ENCODE results near the gene JADE2.
"Not testable (repeated sequence)": the region's sequence is repeated elsewhere in the genome, so short reads cannot be mapped to it uniquely, and the experiment has no call there.

Gene JADE2

GRCh38 chr5:134524826-134525682, at the start of gene JADE2:
Gene JADE2 (plus strand): TSS chr5:134525670. CDS start chr5:134535858, 10,188 bp downstream.
- DNase-seq (ENCODE audit: low spot score) = peak; percentile 69

- no peak for DNase-seq (ENCODE audit: low spot score)
These were observed 47.8 kb upstream of the JADE2 start for GRCh38 chr5:134477462-134478245.

GRCh38 chr5:134479839-134480238, 45.6 kb upstream of the JADE2 start:
- DNase-seq (ENCODE audit: low spot score) = no peak

- no peak for DNase-seq (ENCODE audit: low spot score)
These were observed 36.1 kb upstream of the JADE2 start for GRCh38 chr5:134489227-134489944.

- DNase-seq (ENCODE audit: low spot score) = no peak
These were observed 35.1 kb upstream of the JADE2 start for GRCh38 chr5:134490255-134490924.

GRCh38 chr5:134490925-134491271, 34.6 kb upstream of the JADE2 start:
- no peak for DNase-seq (ENCODE audit: low spot score)

- no peak for DNase-seq (ENCODE audit: low spot score)
These were observed 33.5 kb upstream of the JADE2 start for GRCh38 chr5:134491841-134492442.

- DNase-seq (ENCODE audit: low spot score) = no peak
These were observed 32.9 kb upstream of the JADE2 start for GRCh38 chr5:134492568-134492967.

- no peak for DNase-seq (ENCODE audit: low spot score)
These were observed 31.9 kb upstream of the JADE2 start for GRCh38 chr5:134493461-134494055.

- no peak for DNase-seq (ENCODE audit: low spot score)
These were observed 30.7 kb upstream of the JADE2 start for GRCh38 chr5:134494780-134495179.

GRCh38 chr5:134499905-134500304, 25.6 kb upstream of the JADE2 start:
- DNase-seq (ENCODE audit: low spot score) = not testable (repeated sequence)

GRCh38 chr5:134500699-134501430, 24.6 kb upstream of the JADE2 start:
- no peak for DNase-seq (ENCODE audit: low spot score)

GRCh38 chr5:134502259-134502658, 23.2 kb upstream of the JADE2 start:
- no peak for DNase-seq (ENCODE audit: low spot score)

- peak; percentile 95 for DNase-seq (ENCODE audit: low spot score)
These were observed 22.2 kb upstream of the JADE2 start for GRCh38 chr5:134503088-134503936.

GRCh38 chr5:134503937-134504437, 21.5 kb upstream of the JADE2 start:
- peak; percentile 24 for DNase-seq (ENCODE audit: low spot score)

GRCh38 chr5:134504629-134505300, 20.7 kb upstream of the JADE2 start:
- no peak for DNase-seq (ENCODE audit: low spot score)

- DNase-seq (ENCODE audit: low spot score) = no peak
These were observed 19.1 kb upstream of the JADE2 start for GRCh38 chr5:134506054-134507039.
